Measurements from ENCODE around the gene PTPA. TPM values are rescaled to one million over a fixed set of nuclear protein-coding genes. Genes with fewer than 3 reads are reported as not detected.

Gene PTPA
- total and polyA plus RNA-seq, 9 of the 15 experiments (the other 6 are each of a cell fraction or from before 2014, with no cell fraction given), result 1.7 to 121 (median 72.6) TPM

- TF ChIP-seq RNF219 (CRISPR knock-in tag; IDR thresholded peaks at IDR 0.05) (no peak), ZNF282 (CRISPR knock-in tag; IDR thresholded peaks at IDR 0.05) (peak; percentile 66; the same call in 1 of the 2 replicates), ATF2 (CRISPR knock-in tag; IDR thresholded peaks at IDR 0.05) (no peak), ELF2 (CRISPR knock-in tag; IDR thresholded peaks at IDR 0.05) (no peak), ZNF609 (CRISPR knock-in tag; IDR thresholded peaks at IDR 0.05; ENCODE audit: borderline replicate concordance) (peak; percentile 99), ZNF717 (CRISPR knock-in tag; IDR thresholded peaks at IDR 0.05) (0 out of 2 replicates have a peak, but pooled peaks have one; percentile 45), ZNF780A (CRISPR knock-in tag; IDR thresholded peaks at IDR 0.05) (no peak), FOSL1 (tag; conservative IDR thresholded peaks at IDR 0.05) (peak; percentile 69), KAT7 (CRISPR knock-in tag; IDR thresholded peaks at IDR 0.05; ENCODE audit: borderline replicate concordance) (0 out of 2 replicates have a peak, but pooled peaks have one; percentile 63), TEAD4 (IDR thresholded peaks at IDR 0.05; ENCODE audit: low read length) (peak; percentile 99), TEAD4 (CRISPR knock-in tag; IDR thresholded peaks at IDR 0.05; ENCODE audit: borderline replicate concordance) (peak; percentile 63; the same call in 1 of the 2 replicates), NFIC (IDR thresholded peaks at IDR 0.05) (peak; percentile 97), CHD2 (IDR thresholded peaks at IDR 0.05; ENCODE audit: low read depth, low read length) (peak; percentile 64), FOXA1 (IDR thresholded peaks at IDR 0.05; ENCODE audit: borderline replicate concordance) (no peak), ZBTB12 (CRISPR knock-in tag; IDR thresholded peaks at IDR 0.05) (peak; percentile 21; the same call in 1 of the 2 replicates), DMBX1 (CRISPR knock-in tag; IDR thresholded peaks at IDR 0.05; ENCODE audit: borderline replicate concordance) (peak; percentile 97), TBP (optimal IDR thresholded peaks at IDR 0.05; ENCODE audit: low read depth, low read length) (peak; percentile 16)
Observed at GRCh38 chr9:129068990-129069861, 42.0 kb upstream of the PTPA start (continued).
